ENCODE data around the gene LGALS9. TPM values are rescaled to one million over a fixed set of nuclear protein-coding genes. Genes with fewer than 3 reads are reported as not detected.
A peak's percentile ranks its signal among the peaks of the same experiment; 100 is the strongest.
"Not testable (repeated sequence)": the region's sequence is repeated elsewhere in the genome, so short reads cannot be mapped to it uniquely, and the experiment has no call there.

LGALS9 gene
- total and polyA plus RNA-seq, 7 donors, result 17.8 to 476 (median 33.2) TPM

DNA sequence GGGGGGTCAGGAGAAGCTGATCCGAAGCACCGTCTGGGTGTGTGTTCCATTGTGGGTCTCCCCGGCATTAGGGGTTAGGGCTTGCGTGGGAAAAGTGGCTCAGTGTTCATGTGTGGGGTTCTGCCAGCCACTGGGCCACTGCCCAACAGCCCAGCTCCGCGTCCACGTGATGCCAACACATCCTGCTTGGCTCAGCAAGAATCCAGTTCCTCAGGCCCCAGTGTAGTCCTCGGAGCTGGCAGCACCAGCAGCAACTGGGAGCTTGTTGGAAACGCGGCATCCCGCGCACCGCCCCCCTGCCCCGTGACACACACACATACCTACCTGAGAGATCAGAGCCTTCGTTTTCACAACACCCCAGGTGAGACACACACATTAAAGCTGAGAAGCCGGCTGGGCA is 18.9 kb downstream of the LGALS9 start:
- no peaks in the 10 kb centered on the region for H3K27me3 ChIP-seq
- WGBS, 2 donors, result 80 to 88% methylated on average over 16 of the region's 16 CpGs
- peak; percentile 75 for DNase-seq
- H3K27ac ChIP-seq, result no peak overlapping the region
- intact Hi-C loops (cut with DNase I), result loop anchor here (5.0 kb wide), 3 partner anchors 232 to 413 kb away; no protein-coding TSS in a partner anchor
- no peak overlapping the region for H3K4me3 ChIP-seq
- no peaks in the 10 kb centered on the region for H3K9me3 ChIP-seq
- peaks cover 0 to 6% (median 0%) of the 10 kb centered on the region in 4 donors for H3K4me1 ChIP-seq
- no peaks in the 10 kb centered on the region for H3K36me3 ChIP-seq
- TF ChIP-seq CTCF (IDR thresholded peaks at IDR 0.05) (no peak), POLR2AphosphoS5 (IDR thresholded peaks at IDR 0.05) (no peak), POLR2A (IDR thresholded peaks at IDR 0.05) (no peak), EP300 (IDR thresholded peaks at IDR 0.05) (no peak)

DNA sequence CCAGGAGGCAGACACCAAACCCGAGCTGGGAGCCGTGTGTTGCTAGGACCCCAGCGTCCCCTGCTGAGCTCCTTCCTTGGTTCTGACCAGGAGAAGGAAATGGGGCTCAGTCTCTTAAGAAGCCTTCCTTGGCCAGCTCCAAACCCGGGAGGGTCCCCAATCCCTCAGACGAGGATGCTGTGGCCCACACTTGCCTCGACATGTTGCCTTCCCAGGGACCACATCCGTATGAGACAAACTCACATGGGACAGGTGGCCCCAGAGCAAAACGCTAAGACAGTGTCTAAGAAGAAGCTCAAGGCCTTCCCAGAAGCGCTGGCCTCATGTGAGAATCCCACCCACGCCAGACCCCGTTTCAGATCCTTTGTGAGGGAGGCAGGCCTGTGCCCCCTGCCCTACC is 19.8 kb downstream of the LGALS9 start:
- no peak for TF ChIP-seq CTCF (IDR thresholded peaks at IDR 0.05)
- no peak for TF ChIP-seq POLR2A (IDR thresholded peaks at IDR 0.05)
- TF ChIP-seq EP300 (IDR thresholded peaks at IDR 0.05), result no peak
- no peak for TF ChIP-seq POLR2AphosphoS5 (IDR thresholded peaks at IDR 0.05)
- peak; percentile 45 for DNase-seq
- no peaks in the 10 kb centered on the region for H3K27me3 ChIP-seq
- intact Hi-C loops (cut with DNase I), result loop anchor here (1.0 to 5.0 kb wide), 4 partner anchors 48 to 414 kb away; no protein-coding TSS in a partner anchor
- H3K27ac ChIP-seq, result no peak overlapping the region
- WGBS, 2 donors, result 77 to 84% methylated on average over 11 of the region's 11 CpGs
- H3K36me3 ChIP-seq, result no peaks in the 10 kb centered on the region
- H3K4me1 ChIP-seq, result peaks cover 0 to 6% (median 0%) of the 10 kb centered on the region in 4 donors
- no peaks in the 10 kb centered on the region for H3K9me3 ChIP-seq
- no peak overlapping the region for H3K4me3 ChIP-seq

DNA sequence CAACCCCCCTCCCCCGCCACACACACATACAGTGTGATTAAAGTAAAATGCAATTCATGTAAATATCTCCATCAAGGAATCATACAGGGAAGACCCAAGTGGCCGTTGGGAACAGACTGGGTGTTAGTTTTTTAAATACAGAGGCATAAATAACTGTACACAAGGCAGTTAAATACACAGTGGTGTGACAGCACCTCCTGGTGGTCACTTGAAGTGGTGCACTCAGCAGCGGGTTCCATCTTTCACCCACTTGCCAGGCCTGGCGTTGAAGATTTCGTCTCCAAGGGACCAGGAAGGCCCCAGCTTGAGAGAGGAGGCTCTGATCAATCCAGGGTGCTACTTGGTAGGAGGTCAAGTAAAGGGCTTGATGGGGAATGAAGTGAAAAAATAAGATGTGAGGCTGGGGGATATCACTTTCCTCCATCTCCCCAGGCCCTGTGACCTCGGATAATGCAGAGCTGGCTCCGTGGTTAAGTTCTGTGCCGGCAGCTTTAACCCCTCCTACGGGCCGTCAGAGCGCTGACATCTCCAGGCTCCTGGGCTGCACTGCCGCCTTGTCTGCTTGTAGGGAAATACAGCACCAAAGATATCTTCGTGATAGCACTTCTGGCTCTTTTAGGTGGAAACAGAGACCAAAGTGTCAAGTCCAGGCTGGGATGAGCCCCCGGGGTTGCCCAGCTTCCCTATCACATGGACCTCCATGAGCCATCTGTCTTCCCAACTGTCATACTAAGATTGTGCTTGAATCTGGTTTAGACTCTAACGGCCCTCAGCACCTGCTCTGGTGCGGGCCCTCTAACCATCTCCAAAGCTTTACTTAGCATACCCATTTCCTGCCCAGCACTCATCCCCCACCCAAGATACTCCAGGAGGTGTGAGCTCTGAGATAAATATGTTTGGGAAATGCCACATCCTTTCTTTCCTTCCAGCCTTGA is 20.7 kb downstream of the LGALS9 start:
- H3K27me3 ChIP-seq, result no peaks in the 10 kb centered on the region
- H3K36me3 ChIP-seq, result no peaks in the 10 kb centered on the region
- peaks cover 0 to 6% (median 0%) of the 10 kb centered on the region in 4 donors for H3K4me1 ChIP-seq
- no peak for TF ChIP-seq POLR2AphosphoS5 (IDR thresholded peaks at IDR 0.05)
- no peak for TF ChIP-seq EP300 (IDR thresholded peaks at IDR 0.05)
- no peak for TF ChIP-seq POLR2A (IDR thresholded peaks at IDR 0.05)
- peak; percentile 60 to 86 (median 76) for TF ChIP-seq CTCF (IDR thresholded peaks at IDR 0.05)
- peak; percentile 78 for DNase-seq
- 51 to 56% methylated on average over 16 of the region's 16 CpGs for WGBS, 2 donors
- intact Hi-C loops (cut with DNase I), result loop anchor here (1.0 to 5.0 kb wide), 4 partner anchors 48 to 414 kb away; no protein-coding TSS in a partner anchor
- no peaks in the 10 kb centered on the region for H3K9me3 ChIP-seq
- H3K4me3 ChIP-seq, result no peak overlapping the region
- no peak overlapping the region for H3K27ac ChIP-seq

- H3K27me3 ChIP-seq, H3K27ac ChIP-seq, H3K4me3 ChIP-seq, H3K9me3 ChIP-seq, H3K36me3 ChIP-seq, H3K4me1 ChIP-seq: not testable (repeated sequence)
- intact Hi-C loops (cut with DNase I), result loop anchor here (5.0 kb wide), 3 partner anchors 229 to 416 kb away; no protein-coding TSS in a partner anchor
- DNase-seq, result peak; percentile 53
- WGBS, 2 donors, result 66 to 71% methylated on average over 9 of the region's 9 CpGs
Observed at GRCh38 chr17:27653449-27653971, 22.5 kb downstream of the LGALS9 start.

- H3K27me3 ChIP-seq, result no peaks in the 10 kb centered on the region
- H3K9me3 ChIP-seq, result no peaks in the 10 kb centered on the region
- WGBS, 2 donors, result 92 to 93% methylated on average over 15 of the region's 15 CpGs
- intact Hi-C loops (cut with DNase I), result loop anchor here (2.0 to 5.0 kb wide), 4 partner anchors 103 to 417 kb away; no protein-coding TSS in a partner anchor
- DNase-seq, result peak; percentile 44
- no peak for TF ChIP-seq POLR2AphosphoS5 (IDR thresholded peaks at IDR 0.05)
- TF ChIP-seq EP300 (IDR thresholded peaks at IDR 0.05), result no peak
- TF ChIP-seq CTCF (IDR thresholded peaks at IDR 0.05), result no peak
- TF ChIP-seq POLR2A (IDR thresholded peaks at IDR 0.05), result no peak
- H3K27ac ChIP-seq, result no peak overlapping the region
- H3K4me1 ChIP-seq, result peaks cover 0 to 2% (median 0%) of the 10 kb centered on the region in 4 donors
- no peak overlapping the region for H3K4me3 ChIP-seq
- H3K36me3 ChIP-seq, result no peaks in the 10 kb centered on the region
Observed at GRCh38 chr17:27654136-27654535, 23.1 kb downstream of the LGALS9 start.
